OCI-LY7 (cell line): ENCODE results near the gene NFX1.

Experiments used
- EZH2phosphoT487 ChIP-seq: fragments of 200-600 bp; sonication (generic); IDR thresholded peaks from 2 replicates; pipeline ENCODE4 v1.6.1; 2018; ENCODE audit warnings: low read depth, borderline replicate concordance, mild to moderate bottlenecking, mixed run types, antibody characterized with exemption, low read length, moderate library complexity, mixed read lengths
- TF ChIP-seq, protein P1 (sequence below): fragments of 200-600 bp; sonication (generic); conservative IDR thresholded peaks from 2 replicates; pipeline ENCODE4 v1.5.1; 2014; ENCODE audit warnings: mild to moderate bottlenecking, antibody characterized with exemption, low read length, moderate library complexity, mixed read lengths

DNA sequence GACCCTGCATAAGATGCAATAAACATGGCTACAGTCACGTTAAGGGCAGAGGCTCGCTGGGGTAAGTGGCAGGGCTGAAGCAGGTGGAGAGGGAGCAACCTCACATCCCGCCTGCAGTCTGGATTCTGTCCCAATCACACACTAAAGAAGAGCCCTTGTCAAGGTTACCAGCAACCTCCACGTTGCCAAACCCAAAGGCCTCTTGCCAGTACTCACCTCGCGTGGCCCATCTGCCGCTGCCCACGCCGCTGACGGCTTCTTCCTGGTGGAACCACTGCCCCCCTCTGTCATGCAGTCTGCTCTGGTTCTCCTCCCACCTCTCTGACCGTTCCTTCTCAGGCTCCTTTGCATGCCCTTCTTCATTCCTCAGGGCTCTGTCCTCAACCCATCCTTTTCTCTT is 103.3 kb downstream of the NFX1 start:
- TF ChIP-seq, protein P1, sequence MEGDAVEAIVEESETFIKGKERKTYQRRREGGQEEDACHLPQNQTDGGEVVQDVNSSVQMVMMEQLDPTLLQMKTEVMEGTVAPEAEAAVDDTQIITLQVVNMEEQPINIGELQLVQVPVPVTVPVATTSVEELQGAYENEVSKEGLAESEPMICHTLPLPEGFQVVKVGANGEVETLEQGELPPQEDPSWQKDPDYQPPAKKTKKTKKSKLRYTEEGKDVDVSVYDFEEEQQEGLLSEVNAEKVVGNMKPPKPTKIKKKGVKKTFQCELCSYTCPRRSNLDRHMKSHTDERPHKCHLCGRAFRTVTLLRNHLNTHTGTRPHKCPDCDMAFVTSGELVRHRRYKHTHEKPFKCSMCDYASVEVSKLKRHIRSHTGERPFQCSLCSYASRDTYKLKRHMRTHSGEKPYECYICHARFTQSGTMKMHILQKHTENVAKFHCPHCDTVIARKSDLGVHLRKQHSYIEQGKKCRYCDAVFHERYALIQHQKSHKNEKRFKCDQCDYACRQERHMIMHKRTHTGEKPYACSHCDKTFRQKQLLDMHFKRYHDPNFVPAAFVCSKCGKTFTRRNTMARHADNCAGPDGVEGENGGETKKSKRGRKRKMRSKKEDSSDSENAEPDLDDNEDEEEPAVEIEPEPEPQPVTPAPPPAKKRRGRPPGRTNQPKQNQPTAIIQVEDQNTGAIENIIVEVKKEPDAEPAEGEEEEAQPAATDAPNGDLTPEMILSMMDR: no peak
- TF ChIP-seq EZH2phosphoT487: no peak
